ENCODE data around the gene SYNDIG1L.

The SYNDIG1L gene

DNA sequence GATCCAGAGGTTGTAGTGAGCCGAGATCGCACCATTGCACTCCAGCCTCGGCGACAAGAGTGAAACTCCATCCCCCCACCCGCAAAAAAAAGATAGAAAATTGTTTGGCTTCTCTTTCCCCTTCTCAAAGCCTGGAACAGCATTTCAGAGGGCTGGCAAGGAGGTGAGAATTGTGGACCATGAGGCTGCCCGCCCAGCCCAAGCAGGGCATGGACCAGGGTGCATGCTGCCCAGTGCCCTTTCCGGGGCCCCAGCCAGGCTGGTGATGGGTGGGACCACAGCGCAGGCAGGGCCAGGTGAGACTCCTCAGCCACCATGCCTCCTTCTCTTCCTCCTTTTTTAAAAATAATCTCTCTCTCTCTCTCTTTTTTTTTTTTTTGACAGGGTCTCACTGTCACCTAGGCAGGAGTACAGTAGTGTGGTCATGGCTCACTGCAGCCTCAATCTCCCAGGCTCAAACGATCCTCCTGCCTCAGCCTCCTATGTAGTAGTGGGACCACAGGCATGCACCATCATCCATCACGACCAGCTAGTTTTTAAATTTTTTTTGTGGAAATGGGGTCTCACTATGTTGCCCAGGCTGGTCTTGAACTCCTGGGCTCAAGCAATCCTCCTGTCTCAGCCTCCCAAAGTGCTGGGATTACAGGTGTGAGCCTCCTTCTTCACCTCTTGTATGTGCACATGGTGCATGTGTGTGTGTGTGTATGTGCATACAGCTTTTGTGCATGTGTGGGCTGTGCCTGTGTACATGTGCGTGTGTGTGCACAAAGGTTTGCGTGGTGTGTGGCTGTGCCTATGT is 22.2 kb downstream of the SYNDIG1L start:
- TF ChIP-seq, protein P1, sequence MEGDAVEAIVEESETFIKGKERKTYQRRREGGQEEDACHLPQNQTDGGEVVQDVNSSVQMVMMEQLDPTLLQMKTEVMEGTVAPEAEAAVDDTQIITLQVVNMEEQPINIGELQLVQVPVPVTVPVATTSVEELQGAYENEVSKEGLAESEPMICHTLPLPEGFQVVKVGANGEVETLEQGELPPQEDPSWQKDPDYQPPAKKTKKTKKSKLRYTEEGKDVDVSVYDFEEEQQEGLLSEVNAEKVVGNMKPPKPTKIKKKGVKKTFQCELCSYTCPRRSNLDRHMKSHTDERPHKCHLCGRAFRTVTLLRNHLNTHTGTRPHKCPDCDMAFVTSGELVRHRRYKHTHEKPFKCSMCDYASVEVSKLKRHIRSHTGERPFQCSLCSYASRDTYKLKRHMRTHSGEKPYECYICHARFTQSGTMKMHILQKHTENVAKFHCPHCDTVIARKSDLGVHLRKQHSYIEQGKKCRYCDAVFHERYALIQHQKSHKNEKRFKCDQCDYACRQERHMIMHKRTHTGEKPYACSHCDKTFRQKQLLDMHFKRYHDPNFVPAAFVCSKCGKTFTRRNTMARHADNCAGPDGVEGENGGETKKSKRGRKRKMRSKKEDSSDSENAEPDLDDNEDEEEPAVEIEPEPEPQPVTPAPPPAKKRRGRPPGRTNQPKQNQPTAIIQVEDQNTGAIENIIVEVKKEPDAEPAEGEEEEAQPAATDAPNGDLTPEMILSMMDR (conservative IDR thresholded peaks at IDR 0.05), result no peak
- no peak overlapping the region for H3K27ac ChIP-seq

DNA sequence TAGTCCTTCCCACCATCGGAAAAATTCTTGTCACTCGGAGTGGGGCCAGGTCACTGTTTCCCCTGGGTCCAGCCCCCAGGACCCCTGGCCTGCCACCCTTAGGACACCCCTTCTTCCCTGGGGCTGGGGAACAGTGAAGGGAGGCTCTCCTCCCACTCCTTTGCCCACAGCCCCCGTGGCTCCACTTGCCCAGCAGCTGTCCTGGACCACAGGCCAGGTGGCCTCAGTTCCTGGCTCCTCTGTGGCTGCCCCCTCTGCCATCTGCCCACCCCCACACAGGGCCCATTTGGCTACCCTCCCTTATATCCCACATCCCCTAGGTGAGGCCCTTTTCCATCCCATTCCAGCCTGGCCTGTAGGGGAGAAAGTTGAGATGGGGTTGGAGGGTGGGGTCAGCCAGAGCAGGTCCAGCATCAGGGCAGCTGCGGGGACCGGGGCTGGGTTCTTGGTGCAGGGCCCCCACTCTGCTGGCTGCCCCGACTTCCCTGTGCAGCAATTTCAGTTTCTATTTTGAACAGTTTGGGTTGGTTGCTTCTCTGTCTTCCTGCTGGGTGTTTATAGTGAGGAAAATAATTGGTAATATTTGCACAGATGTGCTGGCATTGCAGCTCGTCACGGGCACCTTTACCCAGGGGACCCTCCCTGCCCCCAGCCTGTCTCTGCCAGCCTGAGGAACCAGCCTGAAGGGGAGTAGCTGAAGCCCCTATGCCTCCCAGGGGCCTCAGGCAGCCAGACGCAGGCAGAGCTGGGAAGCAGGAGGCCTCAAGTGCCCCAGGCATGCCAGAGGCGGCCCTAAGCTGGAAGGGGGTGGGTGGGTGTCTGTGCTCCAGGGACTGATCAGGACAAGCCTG is 23.4 kb downstream of the SYNDIG1L start:
- no peak overlapping the region for H3K27ac ChIP-seq
- TF ChIP-seq, protein P1 (conservative IDR thresholded peaks at IDR 0.05), result no peak

DNA sequence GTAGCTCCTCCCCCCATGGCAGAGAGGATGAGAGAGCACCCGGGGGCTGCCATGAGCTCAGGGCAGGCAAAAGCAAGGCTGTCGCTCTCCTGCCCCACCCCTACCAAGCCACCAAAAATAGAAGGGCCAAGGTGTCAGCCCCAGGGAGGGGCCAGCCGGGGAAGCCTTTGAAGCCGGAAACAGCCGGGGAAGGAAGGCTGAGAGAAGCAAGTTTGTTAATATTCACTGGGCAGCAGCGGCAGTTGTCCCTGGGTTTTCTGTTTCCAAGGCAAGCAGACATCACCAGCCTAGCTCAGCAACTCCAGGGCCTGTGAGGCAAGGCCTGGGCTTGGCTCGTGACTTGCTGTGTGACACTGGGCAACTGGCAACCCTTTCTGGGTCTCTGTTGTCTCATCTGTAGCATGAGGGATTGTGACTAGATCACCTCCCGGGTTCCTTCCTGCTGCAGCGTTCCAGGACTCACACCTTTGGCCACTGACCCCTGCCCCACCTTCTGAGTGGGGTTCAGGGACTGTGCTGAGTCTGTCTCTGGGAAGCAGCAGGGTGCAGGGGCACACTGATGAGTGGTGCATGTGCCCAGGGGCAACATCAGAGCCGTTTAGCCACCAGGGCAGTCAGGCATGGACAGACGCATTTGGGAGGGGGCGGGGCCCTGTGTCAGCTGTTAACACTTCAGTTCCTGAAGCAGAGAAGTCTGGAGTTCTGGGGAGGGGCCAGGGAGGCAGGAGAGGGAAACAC is 24.3 kb downstream of the SYNDIG1L start:
- H3K27ac ChIP-seq, result no peak overlapping the region
- TF ChIP-seq, protein P1 (conservative IDR thresholded peaks at IDR 0.05), result no peak

DNA sequence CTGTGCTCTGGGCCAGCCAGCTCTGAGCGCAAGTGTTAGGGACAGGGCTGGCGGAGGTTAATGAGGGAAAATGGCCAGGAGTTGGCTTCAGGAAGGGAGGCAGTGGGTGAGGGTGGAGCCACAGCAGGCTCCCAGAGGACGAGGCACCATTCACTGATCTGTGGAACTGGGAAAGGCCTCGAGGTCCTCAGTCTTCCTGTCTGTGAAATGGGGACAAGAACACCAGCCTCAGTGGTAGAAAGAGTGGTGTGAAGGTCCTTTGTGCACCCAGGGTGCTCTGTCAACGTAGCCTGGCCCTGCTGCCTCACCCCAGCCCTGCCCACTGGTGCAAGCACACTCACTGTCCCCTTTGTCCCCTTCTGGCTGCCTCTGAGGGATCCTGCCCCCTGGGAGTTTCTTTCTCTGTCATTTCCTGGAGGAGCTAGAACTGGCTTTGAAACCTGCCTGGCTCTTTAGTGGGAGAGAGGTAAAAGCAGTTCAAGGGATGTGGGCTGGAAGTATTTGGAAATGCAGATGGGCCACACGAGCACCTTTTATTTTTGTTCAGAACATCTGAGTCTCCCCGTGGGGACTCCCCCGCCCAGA is 25.0 kb downstream of the SYNDIG1L start:
- TF ChIP-seq, protein P1 (conservative IDR thresholded peaks at IDR 0.05), result no peak
- H3K27ac ChIP-seq, result no peak overlapping the region

DNA sequence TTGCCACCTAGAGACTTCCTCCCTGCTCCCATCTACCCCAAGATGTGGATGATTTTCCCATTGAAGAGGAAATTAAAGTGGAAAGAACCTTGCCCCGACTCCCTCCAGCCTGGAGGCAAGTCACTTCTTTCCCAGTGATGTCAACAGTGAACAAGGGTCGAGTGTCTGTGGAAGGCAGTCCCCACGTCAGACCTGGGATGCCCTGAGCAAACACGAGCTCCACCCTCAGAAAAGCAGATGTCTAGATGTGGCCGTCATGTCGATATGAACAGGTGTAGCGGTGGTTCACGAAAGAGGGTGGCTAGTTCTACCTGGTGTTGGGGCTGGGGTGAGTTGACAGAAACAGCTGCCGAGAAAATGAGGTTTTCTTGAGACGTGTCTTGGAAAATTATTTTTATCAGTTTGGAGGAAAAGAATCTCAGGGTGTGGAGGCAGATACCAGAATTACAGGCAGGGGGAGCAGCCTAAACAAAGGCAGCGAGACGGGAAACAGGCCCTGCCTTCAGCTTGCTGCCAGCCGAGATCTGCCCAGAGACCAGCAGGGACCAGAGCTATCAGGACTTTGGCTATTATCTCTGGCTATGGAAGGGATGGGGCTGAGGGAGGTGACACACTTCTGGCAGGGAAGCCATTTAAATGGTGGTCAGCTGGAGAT is 25.9 kb downstream of the SYNDIG1L start:
- H3K27ac ChIP-seq, result no peak overlapping the region
- TF ChIP-seq, protein P1 (conservative IDR thresholded peaks at IDR 0.05), result no peak

DNA sequence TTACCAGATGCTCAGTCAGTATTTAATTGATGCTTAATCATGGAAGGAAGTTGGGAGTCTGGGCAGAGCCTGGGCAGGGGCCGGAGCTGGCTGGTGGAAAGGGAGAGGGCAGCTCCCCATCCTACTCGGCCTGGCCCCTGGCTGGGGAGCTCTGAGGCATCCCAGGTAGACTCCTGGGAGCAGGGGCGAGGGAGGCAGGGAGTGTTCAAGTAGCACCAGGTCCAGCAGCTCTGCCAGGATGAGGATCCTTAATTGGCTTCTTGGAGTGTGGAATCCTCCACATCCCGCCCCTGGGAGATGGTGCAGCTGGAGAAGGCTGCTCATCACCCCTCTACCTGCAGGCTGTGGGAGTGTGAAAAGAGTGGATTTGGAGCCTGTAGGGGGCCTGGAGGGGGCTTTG is 30.9 kb downstream of the SYNDIG1L start:
- no peak overlapping the region for H3K27ac ChIP-seq
- TF ChIP-seq, protein P1 (conservative IDR thresholded peaks at IDR 0.05), result no peak
